OCI-LY3 (cell line): ENCODE measurements around the gene SLC22A2.

Experiments used
- H2AFZ ChIP-seq: fragments of 200-600, 300-600 bp; shearing (Covaris generic); 2 replicates; pipeline ENCODE4 v1.6.0; 2014; ENCODE audit warnings: antibody characterized with exemption, low read depth, low read length
- H3K27ac ChIP-seq: fragments of 200-600, 300-600 bp; sonication (generic); 2 replicates; pipeline ENCODE4 v1.5.1; 2014; ENCODE audit warnings: mild to moderate bottlenecking, low read length, moderate library complexity, mixed read lengths
- H3K27me3 ChIP-seq: fragments of 200-600, 300-600 bp; sonication (generic); 2 replicates; pipeline ENCODE4 v1.6.1; 2014; ENCODE audit warnings: low read depth, low read length, mixed read lengths
- H3K36me3 ChIP-seq: fragments of 200-600, 300-600 bp; sonication (generic); replicated peaks from 2 replicates; pipeline ENCODE3; 2014; ENCODE audit warnings: low read depth, low read length, mixed read lengths
- H3K4me1 ChIP-seq: fragments of 300-600, 200-600 bp; sonication (generic); 2 replicates; pipeline ENCODE4 v1.6.1; 2014; ENCODE audit warnings: low read length, mixed read lengths
- H3K4me2 ChIP-seq: fragments of 200-600, 300-600 bp; sonication (generic); 2 replicates; pipeline ENCODE4 v1.6.1; 2014; ENCODE audit warnings: low read length, mixed read lengths
- H3K4me3 ChIP-seq: fragments of 300-600, 200-600 bp; sonication (generic); 2 replicates; pipeline ENCODE4 v1.5.1; 2014; ENCODE audit warnings: antibody characterized with exemption, mild to moderate bottlenecking, low read length, moderate library complexity
- H3K79me2 ChIP-seq: fragments of 300-600, 200-600 bp; shearing (Covaris generic); 2 replicates; pipeline ENCODE4 v1.6.1; 2014; ENCODE audit warnings: mild to moderate bottlenecking, low read length, mixed read lengths
- H3K9ac ChIP-seq: fragments of 300-600, 200-600 bp; shearing (Covaris generic); 2 replicates; pipeline ENCODE4 v1.6.0; 2014; ENCODE audit warnings: mild to moderate bottlenecking, low read length, moderate library complexity
- H3K9me3 ChIP-seq: fragments of 200-600, 300-600 bp; shearing (Covaris generic); 2 replicates; pipeline ENCODE4 v1.6.1; 2014; ENCODE audit warnings: low read length, mixed read lengths; ENCODE audit not compliant: insufficient read depth
- H4K20me1 ChIP-seq: fragments of 200-600, 300-600 bp; sonication (generic); 2 replicates; pipeline ENCODE4 v1.6.1; 2016; ENCODE audit warnings: low read length, mixed read lengths; ENCODE audit not compliant: insufficient read depth
- EZH2phosphoT487 ChIP-seq: fragments of 200-600 bp; shearing (Covaris generic); IDR thresholded peaks from 2 replicates; pipeline ENCODE4 v1.6.1; 2018; ENCODE audit warnings: antibody characterized with exemption, mixed run types, low read depth
- TF ChIP-seq, protein P1 (sequence below): fragments of 200-600, 300-600 bp; sonication (generic); IDR thresholded peaks from 2 replicates; pipeline ENCODE4 v1.5.1; 2014; ENCODE audit warnings: antibody characterized with exemption, low read length, low read depth

SLC22A2 gene

GRCh38 chr6:160252073-160252813 is 6.4 kb downstream of the SLC22A2 start:
- Histone ChIP-seq H3K4me3 (no peak overlapping the region), H3K4me2 (no peak overlapping the region), H3K79me2 (no peaks in the 10 kb centered on the region), H2AFZ (no peak overlapping the region), H3K9me3 (no peaks in the 10 kb centered on the region), H3K36me3 (no peaks in the 10 kb centered on the region), H3K27me3 (0 out of 2 replicates have a peak, but pooled peaks cover 4% of the 10 kb centered on the region), H4K20me1 (no peaks in the 10 kb centered on the region), H3K4me1 (no peaks in the 10 kb centered on the region), H3K9ac (no peak overlapping the region), H3K27ac (no peak overlapping the region)
- no peak for TF ChIP-seq EZH2phosphoT487
- TF ChIP-seq, protein P1, sequence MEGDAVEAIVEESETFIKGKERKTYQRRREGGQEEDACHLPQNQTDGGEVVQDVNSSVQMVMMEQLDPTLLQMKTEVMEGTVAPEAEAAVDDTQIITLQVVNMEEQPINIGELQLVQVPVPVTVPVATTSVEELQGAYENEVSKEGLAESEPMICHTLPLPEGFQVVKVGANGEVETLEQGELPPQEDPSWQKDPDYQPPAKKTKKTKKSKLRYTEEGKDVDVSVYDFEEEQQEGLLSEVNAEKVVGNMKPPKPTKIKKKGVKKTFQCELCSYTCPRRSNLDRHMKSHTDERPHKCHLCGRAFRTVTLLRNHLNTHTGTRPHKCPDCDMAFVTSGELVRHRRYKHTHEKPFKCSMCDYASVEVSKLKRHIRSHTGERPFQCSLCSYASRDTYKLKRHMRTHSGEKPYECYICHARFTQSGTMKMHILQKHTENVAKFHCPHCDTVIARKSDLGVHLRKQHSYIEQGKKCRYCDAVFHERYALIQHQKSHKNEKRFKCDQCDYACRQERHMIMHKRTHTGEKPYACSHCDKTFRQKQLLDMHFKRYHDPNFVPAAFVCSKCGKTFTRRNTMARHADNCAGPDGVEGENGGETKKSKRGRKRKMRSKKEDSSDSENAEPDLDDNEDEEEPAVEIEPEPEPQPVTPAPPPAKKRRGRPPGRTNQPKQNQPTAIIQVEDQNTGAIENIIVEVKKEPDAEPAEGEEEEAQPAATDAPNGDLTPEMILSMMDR = no peak

DNA sequence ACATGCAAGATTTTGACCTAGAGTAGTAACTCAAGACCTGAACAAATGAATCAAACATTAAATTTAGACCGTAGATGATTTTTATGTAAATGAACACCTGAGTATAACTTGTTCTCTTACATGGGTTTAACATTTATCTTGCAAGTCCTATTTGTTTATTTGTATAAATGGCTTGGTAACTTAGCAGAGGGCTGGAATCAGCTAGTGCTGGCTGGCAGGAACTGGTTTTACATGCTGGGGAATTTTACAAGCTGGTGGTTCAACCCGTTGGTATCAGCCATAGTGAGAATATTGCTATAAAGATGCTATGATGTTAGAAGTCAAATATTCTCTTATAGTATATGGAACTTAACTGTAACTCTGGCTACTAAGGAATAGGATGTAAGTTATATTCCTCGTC is 8.9 kb downstream of the SLC22A2 start:
- TF ChIP-seq EZH2phosphoT487 = no peak
- TF ChIP-seq, protein P1 = no peak
- H2AFZ ChIP-seq = no peak overlapping the region

DNA sequence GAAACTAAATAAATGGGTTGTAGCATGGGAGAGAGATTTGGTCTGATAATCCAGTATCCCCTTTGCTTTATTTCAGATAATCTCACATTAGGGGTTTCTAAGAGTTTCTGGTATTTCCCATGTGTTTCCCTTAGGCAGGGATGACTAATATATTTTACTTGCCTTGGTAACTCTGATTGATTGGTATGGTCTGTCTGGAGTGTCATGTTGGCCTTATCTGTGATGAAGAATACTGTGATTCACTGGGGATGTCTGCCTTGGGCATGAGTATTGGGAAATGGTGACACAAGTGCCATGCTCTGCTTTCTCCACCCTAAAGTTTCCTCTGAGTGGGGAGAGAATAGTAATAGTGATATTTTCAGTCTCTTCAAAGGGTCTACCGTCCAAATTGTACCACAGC is 10.1 kb downstream of the SLC22A2 start:
- Histone ChIP-seq H3K27ac (no peak overlapping the region), H4K20me1 (no peaks in the 10 kb centered on the region), H3K9ac (no peak overlapping the region), H3K36me3 (no peaks in the 10 kb centered on the region), H3K4me3 (no peak overlapping the region), H3K27me3 (no peaks in the 10 kb centered on the region), H3K9me3 (no peaks in the 10 kb centered on the region), H3K4me2 (no peak overlapping the region), H2AFZ (no peak overlapping the region), H3K4me1 (no peaks in the 10 kb centered on the region), H3K79me2 (no peaks in the 10 kb centered on the region)
- TF ChIP-seq, protein P1 = no peak
- TF ChIP-seq EZH2phosphoT487 = no peak

More for the DNA sequence above, 8.9 kb downstream of the SLC22A2 start:
- no peak overlapping the region for H3K4me2 ChIP-seq
- H3K4me3 ChIP-seq = no peak overlapping the region
- no peaks in the 10 kb centered on the region for H4K20me1 ChIP-seq
- H3K27me3 ChIP-seq = no peaks in the 10 kb centered on the region
- H3K36me3 ChIP-seq = no peaks in the 10 kb centered on the region
- H3K9me3 ChIP-seq = no peaks in the 10 kb centered on the region
- no peak overlapping the region for H3K27ac ChIP-seq
- no peak overlapping the region for H3K9ac ChIP-seq
- H3K4me1 ChIP-seq = no peaks in the 10 kb centered on the region
- H3K79me2 ChIP-seq = no peaks in the 10 kb centered on the region

DNA sequence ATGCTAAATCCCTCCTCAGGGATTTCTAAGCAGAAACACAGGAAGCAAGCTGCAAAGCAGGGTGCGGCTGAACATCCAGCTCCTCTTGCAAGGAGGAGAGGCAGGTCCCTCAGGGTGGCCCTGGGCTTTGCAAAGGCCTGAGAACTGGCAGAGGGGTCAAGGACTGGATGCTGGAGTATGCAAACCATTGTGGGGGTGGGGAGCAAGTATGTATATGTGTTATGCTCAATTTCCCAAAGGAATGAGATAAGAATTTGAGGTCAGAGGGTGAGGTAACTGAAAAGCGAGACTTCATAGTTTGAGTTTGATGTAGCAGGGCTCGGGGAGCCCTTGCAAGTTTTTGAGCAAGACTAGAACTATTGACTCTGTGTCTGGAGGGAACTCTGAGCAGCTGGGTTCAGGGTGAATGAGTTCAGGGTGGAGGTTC is 11.2 kb downstream of the SLC22A2 start:
- Histone ChIP-seq H3K4me2 (no peak overlapping the region), H3K27ac (no peak overlapping the region)

More for the DNA sequence above, 11.2 kb downstream of the SLC22A2 start:
- Histone ChIP-seq H3K4me1 (no peaks in the 10 kb centered on the region), H3K9me3 (no peaks in the 10 kb centered on the region), H3K4me3 (no peak overlapping the region), H3K27me3 (no peaks in the 10 kb centered on the region), H2AFZ (no peak overlapping the region), H3K79me2 (no peaks in the 10 kb centered on the region), H3K36me3 (no peaks in the 10 kb centered on the region), H4K20me1 (no peaks in the 10 kb centered on the region), H3K9ac (no peak overlapping the region)
- no peak for TF ChIP-seq EZH2phosphoT487
- TF ChIP-seq, protein P1 = no peak
